Ammon's horn (tissue), 1 donor: ENCODE measurements around the gene SORBS1.
A peak's percentile ranks its signal among the peaks of the same experiment; 100 is the strongest.

Experiments
- DNase-seq: peaks from one replicate; pipeline ENCODE4 v3.0.0-alpha.2; 2016; ENCODE audit warnings: low spot score

Gene SORBS1

GRCh38 chr10:95408983-95409873 lies 151.9 kb downstream of the SORBS1 start:
- DNase-seq = no peak

GRCh38 chr10:95408148-95408960 lies 152.8 kb downstream of the SORBS1 start:
- no peak for DNase-seq

- DNase-seq = no peak
Observed at GRCh38 chr10:95407546-95407945, 153.6 kb downstream of the SORBS1 start.

- DNase-seq = peak; percentile 67
Observed at GRCh38 chr10:95406651-95407280, 154.4 kb downstream of the SORBS1 start.

GRCh38 chr10:95405655-95406054 lies 155.5 kb downstream of the SORBS1 start:
- no peak for DNase-seq

GRCh38 chr10:95404864-95405263 lies 156.3 kb downstream of the SORBS1 start:
- DNase-seq = no peak

GRCh38 chr10:95404462-95404858 lies 156.7 kb downstream of the SORBS1 start:
- no peak for DNase-seq

- DNase-seq = no peak
Observed at GRCh38 chr10:95403700-95404461, 157.3 kb downstream of the SORBS1 start.

GRCh38 chr10:95401704-95402469 lies 159.3 kb downstream of the SORBS1 start:
- DNase-seq = no peak

GRCh38 chr10:95400787-95401186 lies 160.4 kb downstream of the SORBS1 start:
- DNase-seq = no peak

- no peak for DNase-seq
Observed at GRCh38 chr10:95399183-95399582, 162.0 kb downstream of the SORBS1 start.

- no peak for DNase-seq
Observed at GRCh38 chr10:95397747-95398146, 163.4 kb downstream of the SORBS1 start.

GRCh38 chr10:95395947-95396449 lies 165.2 kb downstream of the SORBS1 start:
- peak; percentile 35 for DNase-seq

- DNase-seq = no peak
Observed at GRCh38 chr10:95394161-95394880, 166.8 kb downstream of the SORBS1 start.

GRCh38 chr10:95392681-95393164 lies 168.4 kb downstream of the SORBS1 start:
- no peak for DNase-seq

- no peak for DNase-seq
Observed at GRCh38 chr10:95392217-95392584, 169.0 kb downstream of the SORBS1 start.

- peak; percentile 44 for DNase-seq
Observed at GRCh38 chr10:95391581-95392216, 169.5 kb downstream of the SORBS1 start.

- DNase-seq = no peak
Observed at GRCh38 chr10:95391164-95391563, 170.0 kb downstream of the SORBS1 start.

- no peak for DNase-seq
Observed at GRCh38 chr10:95389982-95390381, 171.2 kb downstream of the SORBS1 start.
